ENCODE measurements around the gene BHLHA15.

GRCh38 chr7:98238976-98239375, 27.7 kb downstream of the BHLHA15 start:
- TF ChIP-seq CTCF (IDR thresholded peaks at IDR 0.05 in 8 of 11, conservative IDR thresholded peaks at IDR 0.05 in 3 of 11) (no peak), POLR2AphosphoS5 (IDR thresholded peaks at IDR 0.05) (no peak), POLR2A (IDR thresholded peaks at IDR 0.05) (no peak)

All from spleen (tissue), 7 donors.